K562 (cell line): ENCODE results near the gene C2CD2. TPM values are rescaled to one million over a fixed set of nuclear protein-coding genes. Genes with fewer than 3 reads are reported as not detected.
A peak's percentile ranks its signal among the peaks of the same experiment; 100 is the strongest.

ENCODE experiments used
- NBN ChIP-seq: fragments of 450-650 bp; IDR thresholded peaks from 2 replicates; pipeline ENCODE4 v1.6.1; 2016; ENCODE audit warnings: low read depth, mild to moderate bottlenecking
- RCOR1 ChIP-seq, 2 experiments: IDR thresholded peaks; 2 replicates each; pipeline ENCODE4 v1.6.1; 2012; ENCODE audit warnings: low read depth in 2 of 2, low read length in 2 of 2, borderline replicate concordance in 1 of 2, improper control_type of control experiment in 1 of 2
- ZKSCAN3 ChIP-seq: fragments of 250-450 bp; sonication (Bioruptor Pico); IDR thresholded peaks from 2 replicates; pipeline ENCODE4 v1.4.0; 2020
- ZNF695 ChIP-seq: fragments of 450-650 bp; formaldehyde crosslinking; IDR thresholded peaks from 2 replicates; pipeline ENCODE4 v1.4.0; 2020; ENCODE audit warnings: mild to moderate bottlenecking, moderate library complexity
- polyA plus RNA-seq, 8 experiments: library from polyadenylated mRNA; depleted of rRNA in 4 of 8; stranded (reverse) in 5 of 8; unstranded in 3 of 8; fragments of >200 nt; fragmentation: Nextera tagmentation in 2 of 8; fragmentation: Illumina TruSeq in 1 of 8; extraction: Ambion mirVana in 2 of 8; extraction: Trizol in 1 of 8; gene quantifications; 2 replicates each; pipeline versions ENCODE4 v1.2.1 to v1.2.3, GENCODE V29; 2011 to 2014; ENCODE audit warnings: inconsistent platforms in 1 of 8, missing spikeins in 1 of 8
- total RNA-seq, 7 experiments: library from RNA; depleted of rRNA in 6 of 7; stranded (reverse); fragments of >200 nt in 6 of 7; fragmentation: Illumina TruSeq in 2 of 7; extraction: Trizol in 2 of 7; gene quantifications; 2 replicates each; pipeline versions ENCODE4 v1.2.1 to v1.2.3, GENCODE V29; 2011 to 2021; ENCODE audit warnings: low replicate concordance in 1 of 7
- TF ChIP-seq, protein P1 (sequence below): IDR thresholded peaks from 3 replicates; pipeline ENCODE4 v1.6.1; 2011; ENCODE audit warnings: borderline replicate concordance, mild to moderate bottlenecking; ENCODE audit not compliant: insufficient read length, insufficient read depth
- TF ChIP-seq, protein P2 (sequence below): fragments of 150-350 bp; IDR thresholded peaks from 2 replicates; pipeline ENCODE4 v1.6.1; 2014; ENCODE audit warnings: low read depth, mild to moderate bottlenecking, low read length, borderline replicate concordance

Gene C2CD2
- total and polyA plus RNA-seq, 9 of the 15 experiments (the other 6 are each of a cell fraction or from before 2014, with no cell fraction given): 1.3 to 21.6 (median 12.1) TPM

DNA sequence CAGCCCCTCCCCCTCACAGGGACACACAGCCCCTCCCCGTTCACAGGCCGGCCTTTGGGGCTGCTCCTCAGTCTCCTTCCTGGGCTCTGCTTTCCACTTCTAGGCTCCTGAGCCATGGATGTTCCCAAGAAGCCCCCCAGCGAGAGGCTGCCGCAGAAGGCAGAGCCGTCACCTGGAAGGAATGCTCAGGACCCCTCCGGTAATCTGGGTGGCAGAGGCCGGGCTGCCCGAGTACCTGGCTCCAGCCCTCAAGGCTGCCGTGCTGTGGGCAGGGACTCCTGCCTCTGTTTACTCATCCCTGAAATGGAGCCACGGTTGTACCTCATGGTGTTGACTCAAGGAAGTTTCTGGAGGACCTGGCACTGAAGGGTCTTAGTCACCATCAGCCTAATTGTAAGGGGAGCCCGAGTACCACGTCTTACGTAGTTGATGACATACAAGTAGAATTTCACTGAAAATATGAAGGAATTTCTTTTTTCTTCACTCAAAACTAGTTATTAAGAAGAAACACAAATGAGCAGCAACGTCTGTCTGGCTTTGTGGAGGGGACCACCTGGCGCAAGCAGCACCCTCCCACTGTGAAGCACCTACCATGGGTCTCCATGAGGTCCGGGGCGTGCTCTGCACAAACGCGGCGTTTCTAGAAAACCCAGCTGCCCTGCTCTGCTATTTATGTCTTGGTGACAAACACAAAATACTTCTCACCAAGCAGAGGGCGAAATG, 108.3 kb downstream of the C2CD2 start (continued):
- TF ChIP-seq, protein P1, sequence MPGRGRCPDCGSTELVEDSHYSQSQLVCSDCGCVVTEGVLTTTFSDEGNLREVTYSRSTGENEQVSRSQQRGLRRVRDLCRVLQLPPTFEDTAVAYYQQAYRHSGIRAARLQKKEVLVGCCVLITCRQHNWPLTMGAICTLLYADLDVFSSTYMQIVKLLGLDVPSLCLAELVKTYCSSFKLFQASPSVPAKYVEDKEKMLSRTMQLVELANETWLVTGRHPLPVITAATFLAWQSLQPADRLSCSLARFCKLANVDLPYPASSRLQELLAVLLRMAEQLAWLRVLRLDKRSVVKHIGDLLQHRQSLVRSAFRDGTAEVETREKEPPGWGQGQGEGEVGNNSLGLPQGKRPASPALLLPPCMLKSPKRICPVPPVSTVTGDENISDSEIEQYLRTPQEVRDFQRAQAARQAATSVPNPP: no peak
- TF ChIP-seq RCOR1 (IDR thresholded peaks at IDR 0.05; ENCODE audit: borderline replicate concordance in 1 of 2, low read depth in 2 of 2, low read length in 2 of 2) (0 out of 4 replicates have a peak, but pooled peaks of 1 of the 2 experiments have one; percentile 23), NBN (no peak), ZNF695 (CRISPR knock-in tag) (no peak), ZKSCAN3 (no peak)
- TF ChIP-seq, protein P2, sequence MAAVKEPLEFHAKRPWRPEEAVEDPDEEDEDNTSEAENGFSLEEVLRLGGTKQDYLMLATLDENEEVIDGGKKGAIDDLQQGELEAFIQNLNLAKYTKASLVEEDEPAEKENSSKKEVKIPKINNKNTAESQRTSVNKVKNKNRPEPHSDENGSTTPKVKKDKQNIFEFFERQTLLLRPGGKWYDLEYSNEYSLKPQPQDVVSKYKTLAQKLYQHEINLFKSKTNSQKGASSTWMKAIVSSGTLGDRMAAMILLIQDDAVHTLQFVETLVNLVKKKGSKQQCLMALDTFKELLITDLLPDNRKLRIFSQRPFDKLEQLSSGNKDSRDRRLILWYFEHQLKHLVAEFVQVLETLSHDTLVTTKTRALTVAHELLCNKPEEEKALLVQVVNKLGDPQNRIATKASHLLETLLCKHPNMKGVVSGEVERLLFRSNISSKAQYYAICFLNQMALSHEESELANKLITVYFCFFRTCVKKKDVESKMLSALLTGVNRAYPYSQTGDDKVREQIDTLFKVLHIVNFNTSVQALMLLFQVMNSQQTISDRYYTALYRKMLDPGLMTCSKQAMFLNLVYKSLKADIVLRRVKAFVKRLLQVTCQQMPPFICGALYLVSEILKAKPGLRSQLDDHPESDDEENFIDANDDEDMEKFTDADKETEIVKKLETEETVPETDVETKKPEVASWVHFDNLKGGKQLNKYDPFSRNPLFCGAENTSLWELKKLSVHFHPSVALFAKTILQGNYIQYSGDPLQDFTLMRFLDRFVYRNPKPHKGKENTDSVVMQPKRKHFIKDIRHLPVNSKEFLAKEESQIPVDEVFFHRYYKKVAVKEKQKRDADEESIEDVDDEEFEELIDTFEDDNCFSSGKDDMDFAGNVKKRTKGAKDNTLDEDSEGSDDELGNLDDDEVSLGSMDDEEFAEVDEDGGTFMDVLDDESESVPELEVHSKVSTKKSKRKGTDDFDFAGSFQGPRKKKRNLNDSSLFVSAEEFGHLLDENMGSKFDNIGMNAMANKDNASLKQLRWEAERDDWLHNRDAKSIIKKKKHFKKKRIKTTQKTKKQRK: no peak
